Activated T-cell treated with anti-CD3 and anti-CD28 coated beads for 48 hours (primary cell): Measurements from ENCODE around the gene KCNH2.

ENCODE experiments used
- DNase-seq: peaks from one replicate; pipeline ENCODE4 v3.0.0-alpha.2; 2020; ENCODE audit warnings: low read depth

Gene KCNH2

DNA sequence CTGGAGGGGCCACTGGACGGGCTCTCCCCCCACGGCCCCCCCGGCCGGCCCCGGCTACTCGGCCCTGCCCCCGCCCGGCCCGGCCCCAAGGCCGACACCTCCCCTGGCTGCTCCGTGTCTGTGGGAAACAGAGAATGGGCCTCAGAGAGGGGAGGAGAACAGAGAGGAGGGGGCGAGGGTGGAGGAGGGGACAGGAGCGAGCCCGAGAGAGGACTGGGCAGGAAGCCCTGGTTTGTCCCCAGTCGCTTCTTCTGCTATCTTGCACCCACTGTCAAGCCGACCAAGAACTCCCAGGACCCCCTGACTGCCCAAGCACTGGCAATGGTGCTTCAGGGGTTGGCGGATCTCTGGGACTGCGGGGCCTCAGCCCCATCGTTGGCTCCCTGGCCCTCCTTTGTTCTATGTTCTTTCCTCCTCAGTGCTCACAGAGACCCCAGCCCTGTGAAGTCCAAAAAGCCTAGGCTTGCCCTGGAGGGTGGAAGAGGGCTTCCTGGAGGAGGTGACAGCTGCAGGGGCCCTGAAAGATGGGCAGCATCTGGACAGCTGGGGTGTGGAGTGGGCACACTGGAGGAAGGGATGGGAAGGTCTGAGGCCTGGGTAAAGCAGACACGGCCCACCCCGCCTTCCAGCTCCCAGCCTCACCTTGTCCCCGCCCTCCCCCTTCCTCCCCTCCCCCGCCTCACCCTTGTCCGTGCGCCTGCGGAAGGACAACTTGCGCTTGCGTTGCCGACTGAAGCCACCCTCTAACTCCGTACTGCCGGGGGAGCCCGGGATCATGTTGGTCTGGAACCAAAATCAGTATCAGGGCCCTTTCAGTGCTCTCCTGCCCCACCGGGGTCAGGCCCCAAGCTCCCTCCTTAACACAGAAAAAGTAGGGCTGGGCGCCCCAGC is 30.1 kb downstream of the KCNH2 start:
- DNase-seq = no peak

- DNase-seq = no peak
Observed at GRCh38 chr7:150947241-150947745, 30.8 kb downstream of the KCNH2 start.

DNA sequence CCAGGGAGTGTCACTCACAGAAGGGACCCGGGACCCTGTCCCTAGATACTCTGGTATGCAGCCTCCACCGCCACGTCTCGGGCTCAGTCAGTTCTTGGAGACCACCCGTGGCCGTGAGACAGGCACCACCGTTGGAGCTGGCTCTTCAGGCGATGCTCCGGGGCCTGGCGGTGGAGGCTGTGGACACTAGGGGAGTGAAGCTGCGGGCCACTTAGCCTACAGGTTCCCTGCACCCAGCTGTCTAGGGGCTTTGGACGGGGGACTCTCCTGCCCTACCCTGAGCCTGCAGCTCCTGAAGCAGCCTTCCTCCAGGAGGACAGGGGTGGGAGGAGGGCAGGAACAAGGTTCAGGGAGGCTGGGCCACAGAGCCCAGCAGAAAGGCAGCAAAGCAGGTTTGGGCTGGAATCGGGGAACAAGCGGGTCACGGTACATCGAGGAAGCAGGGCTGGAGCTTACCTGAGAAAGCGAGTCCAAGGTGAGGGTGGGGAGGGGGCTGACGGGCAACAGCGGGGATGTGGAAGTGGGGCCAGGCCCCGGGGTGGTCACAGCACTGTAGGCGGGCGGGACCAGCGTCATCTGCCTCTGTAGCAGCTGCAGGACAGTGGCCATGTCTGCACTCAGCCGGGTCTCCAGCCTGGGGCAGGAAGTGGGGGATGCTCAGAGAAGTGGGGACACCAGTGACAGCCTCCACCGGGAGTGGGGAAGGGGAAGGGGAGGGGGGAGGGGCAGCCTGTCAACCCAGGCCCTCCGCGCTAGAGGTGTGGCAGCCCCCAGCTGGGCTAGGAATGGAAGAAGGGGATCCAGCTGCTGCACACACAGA is 31.5 kb downstream of the KCNH2 start:
- no peak for DNase-seq

GRCh38 chr7:150945853-150946420 is 32.2 kb downstream of the KCNH2 start:
- DNase-seq = no peak

GRCh38 chr7:150945171-150945852 is 32.8 kb downstream of the KCNH2 start:
- no peak for DNase-seq

DNA sequence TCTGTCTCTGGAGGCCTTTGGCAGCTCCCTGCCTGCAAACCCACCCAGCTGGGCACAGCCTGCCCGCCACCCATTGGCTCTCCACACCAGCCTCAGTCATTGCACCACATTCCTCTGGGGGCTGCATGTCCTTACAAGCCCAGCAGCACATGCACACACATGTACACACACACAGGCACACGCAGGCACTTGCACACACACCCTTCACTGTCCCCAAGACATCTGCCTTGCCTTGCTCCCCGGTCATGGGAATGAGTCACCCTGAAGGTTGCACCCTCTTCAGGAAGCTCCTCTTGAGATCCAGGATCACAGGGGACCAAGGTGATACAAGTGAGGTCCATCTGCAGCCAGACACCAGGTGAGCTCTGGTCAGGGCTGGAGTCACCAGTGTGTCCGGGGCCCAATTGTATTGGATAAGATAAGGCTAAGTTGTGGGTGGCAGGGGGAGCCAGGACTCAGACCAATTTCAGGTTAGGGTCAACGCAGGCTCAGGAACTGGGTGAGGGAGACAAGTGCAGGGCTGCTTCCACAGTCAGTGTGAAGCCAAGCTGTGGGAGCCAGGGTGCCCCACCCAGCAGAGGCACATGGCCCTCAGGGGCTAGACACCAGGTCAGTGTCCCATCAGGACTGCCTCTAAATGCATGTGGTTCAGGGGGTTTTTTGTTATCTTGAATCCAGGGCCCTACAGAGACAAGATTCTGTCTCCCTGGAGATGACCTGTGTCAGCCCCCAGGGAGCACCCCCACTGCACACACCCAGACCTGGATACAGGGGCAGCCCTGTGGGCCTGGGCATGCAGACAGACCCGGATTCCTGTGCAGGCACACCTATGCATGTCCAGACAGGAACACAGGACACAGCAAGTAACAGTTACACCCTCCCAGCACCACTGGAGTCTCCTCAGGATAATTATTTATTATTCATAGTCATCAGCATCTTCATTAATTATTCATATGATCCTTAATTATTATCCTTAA is 33.8 kb downstream of the KCNH2 start:
- DNase-seq = no peak

GRCh38 chr7:150943453-150943814 is 34.7 kb downstream of the KCNH2 start:
- DNase-seq = no peak

DNA sequence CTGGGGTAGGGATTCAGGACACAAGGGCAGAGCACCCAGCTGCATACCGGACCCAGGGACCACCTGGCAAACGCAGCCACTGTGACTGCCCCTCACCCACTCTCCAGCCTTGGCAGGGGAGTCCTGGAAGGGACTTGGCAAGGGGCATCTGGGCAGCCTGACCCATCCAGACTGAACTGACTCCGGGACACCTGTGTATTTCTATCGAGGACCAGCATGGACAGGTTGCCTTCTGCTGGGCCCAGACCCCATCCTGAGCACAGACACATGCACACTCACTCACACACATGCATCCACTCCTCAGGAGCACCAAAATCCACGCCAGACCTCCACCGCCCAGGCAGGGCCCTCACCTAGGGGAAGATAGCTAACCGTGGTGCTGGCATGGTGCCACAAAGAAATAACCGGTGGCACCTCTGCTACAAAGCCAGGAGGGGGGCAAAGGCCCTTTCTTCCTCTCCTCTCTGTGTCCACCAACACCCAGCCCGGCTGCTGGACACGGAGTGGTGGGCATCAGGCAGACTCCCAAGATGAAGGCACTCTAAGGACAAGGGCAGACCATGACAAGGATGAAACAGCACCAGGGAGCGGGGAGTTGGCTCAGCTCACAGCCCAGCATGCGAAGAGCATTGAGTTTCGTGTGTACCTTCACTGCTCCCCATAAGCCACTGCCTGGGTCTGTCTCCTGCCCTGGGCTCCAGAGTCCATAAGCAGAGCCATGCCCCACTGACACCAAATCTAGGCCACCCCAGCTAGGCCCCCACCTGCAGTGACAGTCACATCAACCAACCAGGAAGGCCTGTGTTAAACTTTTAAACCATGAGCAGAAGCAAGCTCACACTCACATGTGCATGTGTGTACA is 35.3 kb downstream of the KCNH2 start:
- DNase-seq = no peak

- peak; percentile 42 for DNase-seq
Observed at GRCh38 chr7:150942001-150942590, 36.0 kb downstream of the KCNH2 start.

- no peak for DNase-seq
Observed at GRCh38 chr7:150941351-150942000, 36.6 kb downstream of the KCNH2 start.

GRCh38 chr7:150940431-150941102 is 37.6 kb downstream of the KCNH2 start:
- no peak for DNase-seq

- no peak for DNase-seq
Observed at GRCh38 chr7:150939466-150939865, 38.7 kb downstream of the KCNH2 start.

DNA sequence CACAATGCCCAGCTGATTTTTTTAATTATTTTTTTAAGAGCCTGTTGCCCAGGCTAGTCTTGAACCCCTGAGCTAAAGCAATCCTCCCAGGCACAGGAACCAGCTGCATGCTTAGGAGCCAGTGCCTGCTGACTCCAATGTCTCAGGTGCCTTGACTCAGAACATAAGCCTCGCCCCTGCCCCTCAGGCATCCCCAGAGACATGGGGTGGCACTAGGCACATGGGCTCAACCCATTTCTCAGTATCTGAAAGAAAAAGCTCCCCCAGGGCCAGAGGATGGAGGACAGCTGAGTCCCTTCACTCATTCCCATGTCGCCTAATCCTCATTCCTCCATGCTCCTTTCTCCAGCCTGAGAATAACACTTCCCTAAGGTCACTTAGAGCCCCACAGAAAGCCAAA is 39.1 kb downstream of the KCNH2 start:
- no peak for DNase-seq

- no peak for DNase-seq
Observed at GRCh38 chr7:150938566-150938965, 39.6 kb downstream of the KCNH2 start.

GRCh38 chr7:150937848-150938561 is 40.1 kb downstream of the KCNH2 start:
- peak; percentile 29 for DNase-seq

DNA sequence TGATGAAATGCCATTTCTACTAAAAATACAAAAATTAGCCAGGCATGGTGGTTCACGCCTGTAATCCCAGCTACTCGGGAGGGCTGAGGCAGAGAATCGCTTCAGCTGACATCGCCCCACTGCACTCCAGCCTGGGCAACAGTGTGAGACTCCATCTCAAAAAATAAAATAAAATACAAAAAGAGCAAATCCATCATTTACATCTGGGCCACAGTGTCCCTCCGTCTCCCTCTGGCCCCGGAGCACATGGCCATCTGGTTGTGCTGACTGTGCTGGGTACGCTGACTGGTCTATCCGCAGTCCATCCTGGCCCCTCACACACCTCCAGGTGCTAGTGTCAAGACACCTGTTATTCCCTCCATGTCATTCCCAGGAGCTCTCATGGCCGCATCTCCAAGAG is 42.1 kb downstream of the KCNH2 start:
- no peak for DNase-seq

- no peak for DNase-seq
Observed at GRCh38 chr7:150935149-150935548, 43.0 kb downstream of the KCNH2 start.
